VCaP (cell line): ENCODE measurements around the gene PDE2A.

Experiments
- H3K27ac ChIP-seq: fragments of 450-650 bp; 2 replicates; pipeline ENCODE4 v1.5.1; 2017
- TF ChIP-seq, protein P1 (sequence below): fragments of 450-650 bp; conservative IDR thresholded peaks from 2 replicates; pipeline ENCODE4 v1.5.1; 2017; ENCODE audit warnings: mild to moderate bottlenecking, moderate library complexity

Gene PDE2A

DNA sequence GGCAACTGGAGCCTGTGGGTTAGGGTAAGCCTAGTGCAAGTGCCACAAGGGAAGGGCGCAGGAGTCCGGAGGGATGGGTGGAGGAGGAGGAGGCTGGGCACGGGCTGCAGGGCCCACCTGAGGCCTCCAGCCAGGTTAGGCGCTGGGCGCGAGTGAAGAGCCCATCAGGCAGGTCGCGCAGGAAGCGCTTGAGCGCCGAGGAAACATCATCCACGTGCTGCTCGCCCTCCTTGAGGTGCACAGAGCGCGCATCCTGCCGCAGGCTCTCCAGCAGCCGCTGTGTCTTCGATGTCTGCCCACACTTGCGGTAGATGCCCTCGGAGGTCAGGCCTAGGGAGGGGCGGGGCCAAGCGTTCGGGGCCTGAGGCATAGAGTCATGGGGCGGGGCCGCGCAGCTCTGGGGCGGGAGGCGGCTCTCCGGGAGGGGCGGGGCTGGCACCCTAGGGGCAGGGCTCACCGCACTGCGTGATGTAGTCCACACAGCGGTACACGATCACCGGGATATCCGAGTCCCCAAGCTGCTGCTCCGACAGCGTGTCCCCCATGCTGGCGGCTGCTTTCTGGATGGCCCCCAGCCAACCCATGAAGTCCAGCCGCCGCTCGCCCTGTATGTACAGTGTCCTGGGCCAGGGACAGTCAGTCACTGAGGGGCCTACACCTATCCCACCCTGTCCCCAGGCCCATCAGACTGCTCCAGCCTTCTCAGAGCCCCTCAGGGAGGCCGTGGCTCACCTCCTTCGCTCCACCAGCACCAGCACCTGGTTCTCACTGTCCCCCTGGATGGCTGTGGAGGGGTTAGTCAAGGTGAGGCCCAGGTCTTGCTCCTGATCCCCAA, 22.9 kb upstream of the PDE2A start:
- no peak overlapping the region for H3K27ac ChIP-seq
- TF ChIP-seq, protein P1, sequence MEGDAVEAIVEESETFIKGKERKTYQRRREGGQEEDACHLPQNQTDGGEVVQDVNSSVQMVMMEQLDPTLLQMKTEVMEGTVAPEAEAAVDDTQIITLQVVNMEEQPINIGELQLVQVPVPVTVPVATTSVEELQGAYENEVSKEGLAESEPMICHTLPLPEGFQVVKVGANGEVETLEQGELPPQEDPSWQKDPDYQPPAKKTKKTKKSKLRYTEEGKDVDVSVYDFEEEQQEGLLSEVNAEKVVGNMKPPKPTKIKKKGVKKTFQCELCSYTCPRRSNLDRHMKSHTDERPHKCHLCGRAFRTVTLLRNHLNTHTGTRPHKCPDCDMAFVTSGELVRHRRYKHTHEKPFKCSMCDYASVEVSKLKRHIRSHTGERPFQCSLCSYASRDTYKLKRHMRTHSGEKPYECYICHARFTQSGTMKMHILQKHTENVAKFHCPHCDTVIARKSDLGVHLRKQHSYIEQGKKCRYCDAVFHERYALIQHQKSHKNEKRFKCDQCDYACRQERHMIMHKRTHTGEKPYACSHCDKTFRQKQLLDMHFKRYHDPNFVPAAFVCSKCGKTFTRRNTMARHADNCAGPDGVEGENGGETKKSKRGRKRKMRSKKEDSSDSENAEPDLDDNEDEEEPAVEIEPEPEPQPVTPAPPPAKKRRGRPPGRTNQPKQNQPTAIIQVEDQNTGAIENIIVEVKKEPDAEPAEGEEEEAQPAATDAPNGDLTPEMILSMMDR, result no peak

DNA sequence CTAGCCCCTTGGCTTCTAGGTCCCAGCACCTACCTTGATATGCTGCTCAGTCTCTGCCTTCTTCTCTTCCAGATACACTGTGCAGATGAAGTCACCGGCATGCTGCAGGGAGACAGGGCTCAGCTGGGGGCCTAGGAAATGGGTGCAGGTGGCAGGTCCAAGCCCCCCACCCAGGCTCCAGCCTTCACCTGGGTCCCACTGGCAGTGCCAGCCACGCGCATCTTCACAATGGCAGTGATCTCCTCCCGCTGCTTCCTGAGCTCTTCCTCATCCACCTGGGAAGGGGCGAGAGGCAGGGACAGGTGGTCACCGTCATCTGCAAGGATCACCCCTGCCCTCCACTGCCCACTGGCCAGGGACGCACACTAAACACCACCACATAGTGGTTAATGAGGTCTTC, 21.1 kb upstream of the PDE2A start:
- H3K27ac ChIP-seq, result no peak overlapping the region
- TF ChIP-seq, protein P1, result no peak

DNA sequence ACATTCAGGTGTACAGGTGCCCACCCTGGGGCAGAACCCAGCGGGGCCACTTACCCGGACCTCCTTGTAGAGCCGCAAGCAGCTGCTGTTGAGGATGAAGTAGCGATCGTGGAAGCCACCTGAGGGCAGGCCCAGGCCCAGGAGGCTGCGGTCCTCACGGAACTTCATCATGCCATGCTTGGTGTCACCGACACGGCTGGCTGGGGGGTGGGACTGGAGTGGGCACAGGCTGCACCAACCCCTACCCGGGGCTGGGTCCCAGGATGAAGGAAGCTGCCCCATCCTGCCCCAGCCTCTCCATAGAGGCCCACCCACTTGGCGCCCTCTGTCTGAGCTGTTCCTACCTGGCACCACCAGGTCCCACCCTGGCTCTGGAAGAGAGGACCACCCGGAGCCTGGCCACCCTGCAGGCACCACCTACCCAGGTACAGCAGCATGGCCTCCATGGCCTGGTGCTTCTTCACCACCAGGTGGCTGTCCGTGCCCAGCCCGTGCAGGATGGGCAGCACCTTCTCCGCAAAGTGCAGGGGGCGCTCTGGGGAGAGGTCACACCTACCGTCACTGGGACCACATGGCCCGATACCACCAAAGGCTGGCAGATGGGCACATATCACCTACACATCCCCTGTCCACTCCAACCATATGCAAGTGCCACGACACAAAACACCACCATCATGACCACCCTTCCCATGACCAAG, 19.2 kb upstream of the PDE2A start:
- TF ChIP-seq, protein P1, result no peak
- H3K27ac ChIP-seq, result no peak overlapping the region

GRCh38 chr11:72692498-72693237, 18.4 kb upstream of the PDE2A start:
- TF ChIP-seq, protein P1, result no peak
- no peak overlapping the region for H3K27ac ChIP-seq

GRCh38 chr11:72690166-72690565, 15.9 kb upstream of the PDE2A start:
- TF ChIP-seq, protein P1, result no peak

GRCh38 chr11:72688929-72689328, 14.7 kb upstream of the PDE2A start:
- TF ChIP-seq, protein P1, result no peak
- no peak overlapping the region for H3K27ac ChIP-seq

More at GRCh38 chr11:72690166-72690565, 15.9 kb upstream of the PDE2A start:
- H3K27ac ChIP-seq, result no peak overlapping the region

GRCh38 chr11:72688486-72688885, 14.3 kb upstream of the PDE2A start:
- TF ChIP-seq, protein P1, result no peak
- H3K27ac ChIP-seq, result no peak overlapping the region
